ENCODE measurements around the gene UBN1. TPM values are rescaled to one million over a fixed set of nuclear protein-coding genes. Genes with fewer than 3 reads are reported as not detected.
A peak's percentile ranks its signal among the peaks of the same experiment; 100 is the strongest.

Gene UBN1
- total RNA-seq, 1 experiment from 2014 or later = 33.3 TPM

DNA sequence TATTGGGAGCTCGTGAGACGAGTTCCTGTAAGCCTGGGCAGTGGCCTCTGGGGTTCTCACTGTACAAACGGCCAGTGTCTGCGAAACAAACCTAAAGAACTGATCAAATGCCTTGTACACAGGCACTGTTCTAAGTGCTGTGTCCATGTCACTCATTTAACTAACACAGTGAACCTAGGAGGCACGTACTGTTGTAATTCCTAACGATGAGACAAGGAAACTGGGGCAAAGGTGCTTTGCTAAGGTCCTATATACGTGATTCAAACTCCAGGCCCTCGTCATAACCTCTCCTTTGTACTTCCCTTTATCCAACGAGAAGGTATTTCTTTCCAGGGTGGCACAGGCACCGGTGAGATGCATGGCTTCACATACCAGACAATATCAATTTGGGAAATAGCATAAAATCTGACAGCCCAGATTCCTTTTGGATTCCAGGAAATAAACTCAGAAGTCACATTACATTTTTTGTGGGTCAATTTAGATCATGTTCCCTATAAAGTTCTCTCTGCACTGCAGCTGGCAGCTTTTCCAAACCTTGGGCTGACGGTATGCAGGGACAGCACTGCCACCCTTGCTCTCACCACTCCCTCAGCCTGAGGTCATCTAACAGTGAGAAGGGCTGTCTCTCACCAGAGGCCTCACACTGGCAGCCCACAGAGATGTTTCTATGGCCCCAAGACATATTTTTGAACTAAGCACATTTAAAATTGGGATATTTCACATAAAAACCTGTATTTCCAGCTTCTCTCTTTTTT is 18.5 kb upstream of the UBN1 start:
- BruUV-seq (replicated peaks) = no TSS peak
- CTCF ChIA-PET = interaction anchor here (0.6 kb wide), 2 partner anchors 9 to 204 kb away, joined by 4 to 7 read pairs; no protein-coding TSS in a partner anchor

GRCh38 chr16:4830408-4830807 is 16.9 kb upstream of the UBN1 start:
- Mint-ChIP-seq H3K4me3 (ENCODE audit: unreplicated experiment) (no peak overlapping the region), H3K36me3 (ENCODE audit: insufficient read depth, unreplicated experiment) (peaks cover 85% of the 10 kb centered on the region), H3K27ac (ENCODE audit: low read depth, unreplicated experiment) (peak overlapping the region; percentile 4), H3K4me1 (ENCODE audit: insufficient read depth, unreplicated experiment) (no peaks in the 10 kb centered on the region), H3K9me3 (ENCODE audit: unreplicated experiment) (no peaks in the 10 kb centered on the region), H3K27me3 (ENCODE audit: insufficient read depth, unreplicated experiment) (no peaks in the 10 kb centered on the region)
- no peak for DNase-seq (ENCODE audit: unreplicated experiment)
- CTCF ChIA-PET = no interaction called here
- BruUV-seq (replicated peaks) = no TSS peak
- TF ChIP-seq CTCF (IDR thresholded peaks at IDR 0.05; ENCODE audit: unreplicated experiment) = no peak
- intact Hi-C loops (cut with micrococcal nuclease) = no loop called here
- POLR2A ChIA-PET = no interaction called here

More for the DNA sequence above, 18.5 kb upstream of the UBN1 start:
- no peak overlapping the region for H3K4me3 Mint-ChIP-seq (ENCODE audit: unreplicated experiment)
- no peaks in the 10 kb centered on the region for H3K9me3 Mint-ChIP-seq (ENCODE audit: unreplicated experiment)
- no peak overlapping the region for H3K27ac Mint-ChIP-seq (ENCODE audit: low read depth, unreplicated experiment)
- no peaks in the 10 kb centered on the region for H3K4me1 Mint-ChIP-seq (ENCODE audit: insufficient read depth, unreplicated experiment)
- DNase-seq (ENCODE audit: unreplicated experiment) = no peak
- no peak for TF ChIP-seq CTCF (IDR thresholded peaks at IDR 0.05; ENCODE audit: unreplicated experiment)
- peaks cover 88% of the 10 kb centered on the region for H3K36me3 Mint-ChIP-seq (ENCODE audit: insufficient read depth, unreplicated experiment)
- intact Hi-C loops (cut with micrococcal nuclease) = no loop called here
- POLR2A ChIA-PET = interaction anchor here (0.7 kb wide), 1 partner anchor 342 kb away, joined by 3 read pairs; no protein-coding TSS in a partner anchor
- H3K27me3 Mint-ChIP-seq (ENCODE audit: insufficient read depth, unreplicated experiment) = no peaks in the 10 kb centered on the region

DNA sequence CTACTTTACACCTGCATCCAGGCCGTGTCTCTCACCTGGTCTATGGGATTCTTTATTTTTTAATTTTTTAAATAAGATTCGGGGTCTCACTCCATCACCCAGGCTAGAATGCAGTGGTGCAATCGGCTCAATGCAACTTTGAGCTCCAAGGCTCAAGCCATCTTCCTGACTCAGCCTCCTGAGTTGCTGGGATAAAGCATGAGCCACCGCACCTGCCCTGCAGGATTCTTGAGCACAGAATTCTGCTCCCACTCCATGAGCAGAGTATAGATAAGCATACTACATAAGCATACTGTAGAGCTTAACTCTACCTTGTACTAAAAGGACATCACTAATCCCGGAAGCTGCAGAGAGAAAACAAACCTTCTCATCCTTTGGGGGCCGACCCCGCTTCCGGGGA is 15.7 kb upstream of the UBN1 start:
- TF ChIP-seq CTCF (IDR thresholded peaks at IDR 0.05; ENCODE audit: unreplicated experiment) = no peak
- H3K9me3 Mint-ChIP-seq (ENCODE audit: unreplicated experiment) = no peaks in the 10 kb centered on the region
- POLR2A ChIA-PET = no interaction called here
- DNase-seq (ENCODE audit: unreplicated experiment) = no peak
- H3K27ac Mint-ChIP-seq (ENCODE audit: low read depth, unreplicated experiment) = no peak overlapping the region
- intact Hi-C loops (cut with micrococcal nuclease) = no loop called here
- H3K4me1 Mint-ChIP-seq (ENCODE audit: insufficient read depth, unreplicated experiment) = no peaks in the 10 kb centered on the region
- CTCF ChIA-PET = interaction anchor here (0.6 to 0.7 kb wide), 2 partner anchors 21 to 27 kb away, joined by 3 to 5 read pairs; no protein-coding TSS in a partner anchor
- H3K27me3 Mint-ChIP-seq (ENCODE audit: insufficient read depth, unreplicated experiment) = no peaks in the 10 kb centered on the region
- peaks cover 85% of the 10 kb centered on the region for H3K36me3 Mint-ChIP-seq (ENCODE audit: insufficient read depth, unreplicated experiment)
- BruUV-seq (replicated peaks) = no TSS peak
- H3K4me3 Mint-ChIP-seq (ENCODE audit: unreplicated experiment) = no peak overlapping the region

DNA sequence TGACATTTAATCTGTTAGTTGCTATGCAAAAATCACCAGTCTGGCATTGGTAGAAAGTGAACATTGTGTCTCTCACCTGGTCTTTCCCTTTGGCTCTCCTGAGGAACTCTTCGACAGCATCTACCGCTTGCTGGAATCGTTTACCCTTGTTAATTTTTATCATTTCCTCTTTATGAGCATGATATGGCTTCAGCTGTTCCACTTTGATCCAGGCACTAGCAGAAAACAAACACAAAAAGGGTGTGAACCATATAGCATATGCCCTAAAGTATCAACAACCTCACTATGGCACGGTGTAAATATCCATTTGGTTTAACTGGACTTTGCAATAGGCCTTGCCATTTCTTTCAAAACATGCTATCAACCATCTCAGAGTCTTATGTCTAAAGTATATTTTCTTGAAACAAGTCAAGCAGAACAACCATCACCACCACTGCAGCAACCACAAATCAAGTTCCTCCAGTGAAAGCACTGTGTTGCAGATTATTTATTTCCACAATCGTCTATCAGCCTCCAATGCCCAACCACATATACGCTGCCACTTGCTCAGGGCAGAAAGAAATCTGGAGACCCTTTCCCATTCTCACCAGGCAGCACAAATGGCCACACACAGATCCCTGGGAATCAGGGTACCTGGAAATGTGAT is 14.5 kb upstream of the UBN1 start:
- no peak for TF ChIP-seq CTCF (IDR thresholded peaks at IDR 0.05; ENCODE audit: unreplicated experiment)
- ChIA-PET CTCF (no interaction called here), POLR2A (interaction anchor here (0.6 to 1.2 kb wide), 3 partner anchors 13 to 114 kb away, joined by 3 read pairs; no protein-coding TSS in a partner anchor)
- Mint-ChIP-seq H3K4me3 (ENCODE audit: unreplicated experiment) (no peak overlapping the region), H3K36me3 (ENCODE audit: insufficient read depth, unreplicated experiment) (peaks cover 85% of the 10 kb centered on the region), H3K27me3 (ENCODE audit: insufficient read depth, unreplicated experiment) (no peaks in the 10 kb centered on the region), H3K4me1 (ENCODE audit: insufficient read depth, unreplicated experiment) (no peaks in the 10 kb centered on the region), H3K9me3 (ENCODE audit: unreplicated experiment) (no peaks in the 10 kb centered on the region), H3K27ac (ENCODE audit: low read depth, unreplicated experiment) (no peak overlapping the region)
- BruUV-seq (replicated peaks) = no TSS peak
- no peak for DNase-seq (ENCODE audit: unreplicated experiment)
- intact Hi-C loops (cut with micrococcal nuclease) = no loop called here

Data from MCF 10A (cell line).